GM19463 (cell line): ENCODE measurements around the gene NANS.
A peak's percentile ranks its signal among the peaks of the same experiment; 100 is the strongest.
"Not testable (repeated sequence)": the region's sequence is repeated elsewhere in the genome, so short reads cannot be mapped to it uniquely, and the experiment has no call there.

Source experiments
- ATAC-seq: cut with Tn5 transposase; IDR thresholded peaks from one replicate; pipeline ENCODE4 v1.9.1; 2021; ENCODE audit warnings: mild to moderate bottlenecking, moderate library complexity; ENCODE audit not compliant: unreplicated experiment

The NANS gene

GRCh38 chr9:98096091-98096490 lies 39.6 kb downstream of the NANS start:
- no peak for ATAC-seq

DNA sequence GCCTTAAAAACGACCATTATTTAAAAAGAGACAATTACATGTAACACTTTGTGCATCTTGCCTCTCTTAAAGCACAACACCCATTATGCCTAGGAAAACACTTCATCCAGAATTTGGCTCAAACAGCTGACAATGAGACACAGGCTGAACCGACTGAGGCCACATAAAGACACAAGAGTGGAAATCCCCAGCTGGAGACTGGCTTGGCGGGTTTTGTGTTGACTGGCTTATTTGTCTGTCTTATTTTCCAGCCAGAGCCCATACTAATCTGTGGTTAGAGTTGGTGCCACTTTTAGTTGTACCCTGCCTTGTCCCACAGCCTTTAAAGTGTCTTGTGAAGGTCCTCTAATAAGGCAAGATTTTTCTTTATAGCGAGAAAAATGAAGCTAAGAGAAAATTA lies 41.3 kb downstream of the NANS start:
- peak; percentile 45 for ATAC-seq

DNA sequence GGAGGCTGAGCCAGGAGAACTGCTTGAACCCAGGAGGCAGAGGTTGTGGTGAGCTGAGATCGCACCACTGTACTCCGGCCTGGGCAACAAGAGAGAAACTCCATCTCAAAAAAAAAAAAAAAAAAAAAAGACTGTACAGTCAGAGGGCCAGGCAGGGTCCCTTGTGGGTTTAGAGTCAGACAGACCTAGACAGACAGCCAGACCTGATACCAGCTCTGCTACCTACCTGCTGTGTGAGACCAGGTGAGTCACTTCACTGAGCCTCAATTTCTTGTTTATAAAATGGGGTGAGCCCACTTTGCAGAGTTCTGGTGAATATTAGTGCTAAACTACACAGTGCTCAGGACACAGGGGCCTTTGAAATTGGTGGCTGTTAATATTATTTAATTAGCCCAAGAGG lies 42.8 kb downstream of the NANS start:
- no peak for ATAC-seq

DNA sequence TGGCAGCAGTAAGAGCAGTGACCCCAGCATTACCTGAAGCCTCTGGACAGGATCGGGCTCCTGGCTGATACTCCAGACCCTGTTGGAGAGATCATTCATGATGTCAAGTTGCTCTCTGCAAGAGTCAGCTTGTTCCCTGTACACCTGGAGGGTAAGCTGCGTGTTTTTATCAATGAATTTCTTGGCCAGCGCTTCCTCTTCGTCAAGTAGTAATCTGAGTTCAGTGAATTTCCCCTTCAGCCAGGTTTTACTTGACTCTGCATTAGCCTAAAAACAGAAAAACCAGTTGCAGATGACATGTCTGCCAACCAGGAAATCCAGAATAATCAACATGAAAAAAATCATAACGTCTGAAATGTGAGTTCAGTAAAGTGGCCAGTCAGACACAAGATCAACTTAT lies 43.4 kb downstream of the NANS start:
- ATAC-seq: no peak

- no peak for ATAC-seq
Observed at GRCh38 chr9:98100456-98100855, 43.9 kb downstream of the NANS start.

- no peak for ATAC-seq
Observed at GRCh38 chr9:98101416-98101815, 44.9 kb downstream of the NANS start.

DNA sequence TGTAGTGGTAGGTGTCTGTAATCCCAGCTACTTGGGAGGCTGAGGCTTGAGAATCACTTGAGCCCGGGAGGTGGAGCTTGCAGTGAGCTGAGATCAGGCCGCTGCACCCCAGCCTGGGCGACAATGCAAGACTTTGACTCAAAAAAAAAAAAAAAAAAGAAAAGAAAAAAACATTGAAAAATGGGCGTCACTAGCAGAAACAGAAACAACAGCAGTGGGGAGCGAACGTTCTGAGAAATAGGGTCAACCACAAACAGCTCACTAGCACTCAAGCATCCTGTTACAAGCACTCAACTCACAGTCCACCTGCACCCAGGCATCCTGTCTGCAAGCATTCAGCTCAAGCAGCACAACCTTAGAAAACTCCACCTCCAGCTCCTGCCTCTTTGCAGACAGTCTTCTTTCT lies 45.3 kb downstream of the NANS start:
- ATAC-seq: peak; percentile 96

DNA sequence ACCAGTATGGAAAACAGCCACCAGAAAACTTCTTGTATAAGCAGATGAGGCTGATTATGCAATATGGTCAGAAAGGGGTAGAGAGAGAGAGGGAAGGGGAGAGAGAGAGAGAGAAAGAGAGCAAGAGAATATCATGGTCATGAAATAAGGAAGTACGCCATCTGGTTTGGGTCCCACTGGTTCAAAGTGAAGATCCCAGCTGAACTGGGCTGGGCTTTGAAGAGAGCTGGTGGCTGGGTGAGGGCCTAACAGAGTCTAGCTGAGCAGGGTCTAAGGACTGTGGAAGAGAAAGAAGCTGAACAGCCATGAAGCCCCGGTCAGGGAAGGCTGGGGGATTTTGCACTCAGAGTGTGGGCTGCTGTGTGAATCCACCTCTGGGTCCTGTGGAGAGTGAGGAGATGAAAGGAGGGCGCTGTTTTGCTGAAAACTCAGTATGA lies 47.9 kb downstream of the NANS start:
- ATAC-seq: no peak

DNA sequence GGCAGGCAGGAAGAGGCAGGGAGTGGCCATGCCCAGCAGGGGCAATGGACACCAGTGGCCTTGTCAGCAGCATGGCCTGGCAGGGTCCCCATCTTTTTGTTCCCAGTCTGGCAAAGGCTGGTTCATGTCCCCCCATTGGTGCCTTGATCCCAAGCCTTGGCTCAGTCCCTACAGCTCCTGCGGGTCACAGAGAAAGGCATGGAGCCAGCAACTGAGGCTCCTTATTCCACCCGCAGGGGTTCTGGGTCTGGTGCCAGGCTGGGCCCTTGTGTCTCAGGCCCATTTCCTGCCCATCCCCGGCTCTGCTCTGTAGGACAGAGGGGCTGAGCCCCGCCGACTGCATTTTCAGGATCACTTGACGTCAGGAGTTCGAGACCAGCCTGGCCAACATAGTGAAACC lies 48.5 kb downstream of the NANS start:
- ATAC-seq: no peak

DNA sequence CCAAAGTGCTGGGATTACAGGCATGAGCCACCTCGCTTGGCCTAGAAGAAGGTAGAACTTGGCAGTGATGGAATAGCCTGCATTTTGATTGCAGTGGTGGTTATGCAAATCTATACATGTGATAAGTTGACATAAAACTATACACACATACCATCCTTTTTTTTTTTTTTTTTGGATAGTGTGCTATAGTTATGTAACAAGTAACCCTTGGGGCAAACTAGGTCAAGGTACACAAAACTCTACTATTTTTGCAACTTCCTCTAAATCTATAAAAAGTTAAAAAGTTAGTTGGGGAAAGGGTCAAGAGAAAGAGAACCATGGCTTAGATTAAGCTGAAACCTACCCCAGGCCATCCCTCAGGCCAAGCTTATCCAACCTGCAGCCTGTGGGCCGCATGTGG lies 51.4 kb downstream of the NANS start:
- ATAC-seq: peak; percentile 13

GRCh38 chr9:98108531-98109031 lies 52.0 kb downstream of the NANS start:
- peak; percentile 86 for ATAC-seq

- ATAC-seq: no peak
Observed at GRCh38 chr9:98109052-98109451, 52.5 kb downstream of the NANS start.

DNA sequence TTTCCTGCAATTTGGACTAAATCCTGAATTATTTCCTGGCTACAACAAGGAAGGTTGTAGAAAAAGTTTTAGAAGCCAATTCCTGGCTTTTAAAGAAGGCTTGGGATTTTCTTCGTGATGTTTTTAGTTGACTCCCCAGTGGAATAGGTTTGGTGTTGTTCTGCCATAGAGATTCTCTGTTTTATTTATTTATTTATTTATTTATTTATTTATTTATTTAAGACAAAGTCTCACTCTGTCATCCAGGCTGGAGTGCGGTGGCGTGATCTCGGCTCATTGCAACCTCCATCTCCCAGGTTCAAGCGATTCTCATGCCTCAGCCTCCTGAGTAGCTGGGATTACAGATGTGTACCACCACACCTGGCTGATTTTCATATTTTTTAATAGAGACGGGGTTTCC lies 60.6 kb downstream of the NANS start:
- ATAC-seq: not testable (repeated sequence)

DNA sequence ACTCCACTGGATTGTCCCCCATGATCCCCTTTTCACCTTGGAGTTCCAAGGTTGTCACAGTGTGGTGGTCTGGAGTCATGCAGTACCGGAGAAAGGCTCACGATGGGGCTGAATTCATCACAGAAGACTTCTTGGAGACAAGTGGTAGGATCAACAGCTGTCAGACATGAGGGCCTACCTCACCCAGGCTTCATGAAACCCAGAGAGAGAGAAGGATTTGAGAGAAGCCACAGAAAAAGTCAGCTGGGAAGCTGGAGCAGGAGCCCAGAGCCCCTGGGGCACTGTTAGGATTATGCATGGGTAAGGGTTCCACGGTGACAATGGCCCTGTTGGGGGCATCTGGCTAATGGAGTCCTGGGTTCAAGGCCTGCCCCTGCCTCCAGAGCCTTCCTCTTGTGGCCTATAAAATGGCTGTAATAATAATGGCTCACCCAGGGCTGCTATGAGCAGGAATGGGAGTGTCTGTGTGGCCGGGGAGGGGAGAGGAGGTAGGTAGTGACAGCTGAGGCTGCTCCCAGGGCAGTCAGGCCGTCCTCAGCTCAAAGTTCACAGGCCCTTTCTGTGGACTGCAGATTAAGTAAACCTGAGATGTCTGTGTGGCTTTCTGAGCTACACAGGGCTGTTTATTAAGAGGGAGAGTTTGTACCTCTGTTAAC lies 61.6 kb downstream of the NANS start:
- ATAC-seq: peak; percentile 45

DNA sequence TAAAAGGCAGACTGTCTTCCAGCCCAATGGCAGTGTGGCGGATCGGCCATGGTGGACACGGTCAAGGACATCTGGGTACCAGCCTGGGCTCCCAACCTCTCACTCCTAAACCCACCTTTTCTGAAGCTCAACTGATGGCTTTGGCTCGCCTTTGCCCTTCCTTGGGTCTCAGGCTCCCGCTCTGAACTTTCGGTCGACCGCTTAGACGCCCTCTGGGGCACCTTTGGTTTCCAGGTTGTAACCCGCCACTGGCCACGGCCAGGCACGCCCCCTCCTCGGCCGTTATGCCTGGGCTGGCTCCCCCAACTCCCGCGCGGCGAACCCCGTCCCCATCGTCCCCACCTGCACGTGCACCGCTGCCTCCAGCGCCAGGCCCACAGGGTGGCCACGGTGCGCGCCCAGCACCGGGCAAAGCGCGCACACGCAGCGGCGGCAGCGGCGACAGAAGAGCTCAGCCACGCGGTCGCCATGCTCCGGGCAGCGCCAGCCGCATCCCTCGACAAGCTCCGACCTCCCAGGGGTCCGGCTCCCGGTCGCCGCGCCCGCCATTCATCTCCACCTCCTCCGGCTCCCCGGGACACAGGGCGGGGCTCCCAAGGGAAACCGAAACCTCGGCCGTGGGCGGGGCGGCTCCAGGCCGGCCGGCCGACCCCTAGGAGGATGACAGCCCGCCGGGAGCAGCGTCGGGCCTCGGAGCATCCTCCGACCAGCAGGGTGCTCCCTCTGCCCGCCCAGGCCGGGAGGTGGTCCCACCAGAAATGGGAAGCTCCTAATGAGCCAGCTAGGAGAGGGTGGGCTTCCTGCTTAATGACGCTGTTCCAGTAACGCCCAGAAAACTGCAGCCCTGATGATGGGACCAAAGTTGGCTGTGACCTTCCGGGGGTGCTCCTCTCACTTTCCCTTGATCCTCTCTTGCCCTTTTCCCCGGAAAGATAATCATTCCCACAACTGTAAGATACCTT lies 62.4 kb downstream of the NANS start, which contains the start of gene TRIM14:
TRIM14 (minus strand) TSS at position 583 of the 962 bp plus-strand sequence; CDS start at position 549, 34 bp downstream.
- ATAC-seq: peak; percentile 60

- no peak for ATAC-seq
Observed at GRCh38 chr9:98120476-98120875, 63.9 kb downstream of the NANS start.

DNA sequence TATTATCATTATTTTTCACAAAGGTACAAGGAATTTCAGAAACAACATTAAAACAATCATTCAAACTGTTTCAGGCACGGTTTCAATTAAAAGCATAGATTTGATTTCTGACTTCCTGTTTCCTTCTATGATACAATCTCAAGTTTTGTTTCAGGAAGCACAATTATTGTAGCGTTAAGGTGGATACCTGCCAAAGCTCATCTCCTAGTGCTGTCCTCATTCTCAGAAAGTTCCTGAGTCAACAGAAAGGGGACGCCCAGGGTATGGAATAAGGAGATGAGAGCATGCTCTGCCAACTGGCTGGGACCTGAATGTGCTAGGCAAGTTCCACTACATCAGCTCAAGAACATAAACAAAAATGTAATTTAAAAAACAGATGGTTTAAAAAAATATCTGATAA lies 64.5 kb downstream of the NANS start:
- ATAC-seq: no peak

DNA sequence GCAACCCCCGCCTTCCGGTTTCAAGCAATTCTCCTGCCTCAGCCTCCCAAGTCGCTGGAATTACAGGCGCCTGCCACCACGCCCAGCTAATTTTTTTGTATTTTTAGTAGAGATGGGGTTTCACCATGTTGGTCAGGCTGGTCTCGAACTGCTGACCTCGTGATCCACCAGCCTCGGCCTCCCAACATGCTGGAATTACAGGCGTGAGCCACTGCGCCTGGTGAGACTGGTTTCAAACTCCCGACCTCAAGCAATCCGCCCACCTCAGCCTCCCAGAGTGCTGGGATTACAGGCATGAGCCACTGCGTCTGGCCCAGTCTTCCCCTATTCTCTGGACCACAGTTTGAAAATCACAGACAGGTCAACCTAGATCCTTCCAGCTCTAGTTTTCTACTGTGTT lies 67.6 kb downstream of the NANS start:
- not testable (repeated sequence) for ATAC-seq

DNA sequence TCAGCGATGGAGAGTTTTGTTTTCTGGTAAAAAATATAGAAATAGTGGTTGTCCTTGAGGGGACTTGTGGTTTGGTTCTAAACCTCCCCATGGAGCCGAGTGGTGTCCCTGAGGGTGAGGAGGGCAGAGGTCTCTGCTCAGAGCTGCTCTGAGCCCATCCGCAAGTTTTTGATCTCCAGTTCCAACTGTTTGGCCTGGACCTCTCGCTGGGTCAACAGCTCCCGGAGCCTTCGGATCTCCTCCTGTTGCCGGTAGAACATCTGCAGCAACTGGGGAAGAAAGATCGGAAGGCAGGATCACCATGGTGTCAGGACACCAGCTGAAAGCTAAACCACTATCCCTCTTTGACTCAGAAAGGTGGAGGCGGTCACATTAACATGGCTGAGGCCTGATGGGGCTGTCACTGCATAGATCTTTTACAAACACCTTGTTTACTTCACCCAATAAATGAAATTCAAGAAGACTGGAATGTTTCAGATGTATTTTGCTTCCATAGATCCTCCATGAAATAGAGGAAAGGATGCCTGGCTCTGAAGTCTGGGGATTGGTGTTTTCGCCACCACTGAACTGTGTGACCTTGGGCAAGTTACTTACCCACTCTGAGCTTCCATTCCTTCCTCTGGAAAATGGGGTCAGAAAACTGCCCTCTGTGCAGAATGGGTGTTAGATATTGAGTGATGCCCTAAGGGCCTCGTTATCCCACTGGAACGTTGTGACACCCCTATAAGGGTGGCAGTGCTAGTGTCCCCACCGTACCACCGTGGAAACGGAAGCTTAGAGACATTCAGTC lies 68.3 kb downstream of the NANS start:
- no peak for ATAC-seq

GRCh38 chr9:98127226-98127625 lies 70.7 kb downstream of the NANS start:
- no peak for ATAC-seq

- ATAC-seq: no peak
Observed at GRCh38 chr9:98128316-98128715, 71.8 kb downstream of the NANS start.
